Endothelial cell of umbilical vein (primary cell): ENCODE measurements around the gene CMC1. TPM values are rescaled to one million over a fixed set of nuclear protein-coding genes. Genes with fewer than 3 reads are reported as not detected.

Source experiments
- BruUV-seq: library from RNA; stranded (reverse); fragments of 400-500 nt; replicated peaks from 2 replicates; lab custom pipeline; 2021; lab: Mats Ljungman, UMichigan
- CTCF ChIA-PET: fragments of 300-600, 350-600 bp; sonication (Branson Sonifier 250); formaldehyde crosslinking; loops from one replicate; lab custom pipeline; 2021; ENCODE audit warnings: antibody characterized with exemption, inconsistent platforms; lab: Charles Lee
- POLR2A ChIA-PET: fragments of 300-600, 350-600 bp; sonication (Branson Sonifier 250); formaldehyde crosslinking; loops from one replicate; lab custom pipeline; 2021; ENCODE audit warnings: antibody characterized with exemption, inconsistent platforms; lab: Charles Lee
- DNase-seq: peaks from one replicate; pipeline ENCODE4 v3.0.0-alpha.2; 2011; ENCODE audit warnings: low read depth, low spot score
- FAIRE-seq: peaks from 2 replicates; lab custom pipeline; 2011; peaks lifted over from hg19 to GRCh38; lab: Jason Lieb, UNC
- H2AFZ ChIP-seq: 2 replicates; pipeline ENCODE4 v1.6.0; 2012; ENCODE audit warnings: low read depth, low read length, control low read depth, inconsistent platforms
- H3K27ac ChIP-seq: 2 replicates; pipeline ENCODE4 v1.5.1; 2011; ENCODE audit warnings: low read depth, mild to moderate bottlenecking, control low read depth, low read length, moderate library complexity; ENCODE audit not compliant: insufficient read depth
- H3K27me3 ChIP-seq, 2 experiments: 2 replicates each; pipeline versions ENCODE4 v1.6.0 to v1.6.1; 2011; ENCODE audit warnings: low read length in 2 of 2, mixed read lengths in 1 of 2; ENCODE audit not compliant: control insufficient read depth in 2 of 2, insufficient read depth in 2 of 2
- H3K36me3 ChIP-seq, 2 experiments: 2 replicates in 1 of 2; 3 replicates in 1 of 2; pipeline ENCODE4 v1.5.1; 2011; ENCODE audit warnings: low read length in 2 of 2, mild to moderate bottlenecking in 1 of 2, moderate library complexity in 1 of 2; ENCODE audit not compliant: control insufficient read depth in 2 of 2, insufficient read depth in 2 of 2; ENCODE audit errors: extremely low read depth in 1 of 2
- H3K4me1 ChIP-seq: 3 replicates; pipeline ENCODE4 v1.5.1; 2011; ENCODE audit warnings: mild to moderate bottlenecking, low read length; ENCODE audit not compliant: control insufficient read depth, insufficient read depth; ENCODE audit errors: extremely low read depth
- H3K4me2 ChIP-seq: 2 replicates; pipeline ENCODE4 v1.6.1; 2011; ENCODE audit warnings: low read length, control low read depth, mixed read lengths; ENCODE audit not compliant: insufficient read depth
- H3K4me3 ChIP-seq, 3 experiments: fragments of 200-600 bp in 1 of 3; sonication (generic), shearing (Covaris generic) in 1 of 3; replicated peaks in 1 of 3; 2 replicates each; pipeline ENCODE4 v1.5.1; 2011 to 2016; ENCODE audit warnings: control low read depth in 3 of 3, low read length in 3 of 3, mild to moderate bottlenecking in 2 of 3, inconsistent platforms in 1 of 3, low read depth in 1 of 3, moderate library complexity in 1 of 3; ENCODE audit not compliant: insufficient read depth in 1 of 3
- H3K79me2 ChIP-seq: 2 replicates; pipeline ENCODE4 v1.6.0; 2012; ENCODE audit warnings: low read length, inconsistent platforms; ENCODE audit not compliant: control insufficient read depth, insufficient read depth
- H3K9ac ChIP-seq: replicated peaks from 2 replicates; pipeline ENCODE3; 2011; ENCODE audit warnings: low read length, control low read depth; ENCODE audit not compliant: insufficient read depth; ENCODE audit errors: extremely low read depth
- H3K9me1 ChIP-seq: replicated peaks from 3 replicates; pipeline ENCODE4 v1.6.0; 2011; ENCODE audit warnings: mild to moderate bottlenecking, low read length; ENCODE audit not compliant: control insufficient read depth, insufficient read depth; ENCODE audit errors: extremely low read depth
- H3K9me3 ChIP-seq: replicated peaks from 2 replicates; pipeline ENCODE4 v1.5.1; 2012; ENCODE audit warnings: low read length, inconsistent platforms; ENCODE audit not compliant: control insufficient read depth, insufficient read depth
- H4K20me1 ChIP-seq: replicated peaks from 2 replicates; pipeline ENCODE3; 2011; ENCODE audit warnings: mild to moderate bottlenecking, low read length; ENCODE audit not compliant: control insufficient read depth, insufficient read depth; ENCODE audit errors: extremely low read depth
- EZH2 ChIP-seq: IDR thresholded peaks from 2 replicates; pipeline ENCODE4 v1.6.1; 2012; ENCODE audit warnings: borderline replicate concordance, low read depth, mild to moderate bottlenecking, moderate library complexity, low read length, inconsistent platforms; ENCODE audit not compliant: severe bottlenecking
- FOS ChIP-seq: IDR thresholded peaks from 2 replicates; pipeline ENCODE4 v1.6.1; 2011; ENCODE audit warnings: mild to moderate bottlenecking, low read length, moderate library complexity, borderline replicate concordance; ENCODE audit not compliant: insufficient read depth
- GATA2 ChIP-seq: IDR thresholded peaks from 2 replicates; pipeline ENCODE4 v1.7.0; 2011; ENCODE audit warnings: low read depth, mild to moderate bottlenecking, moderate library complexity, mixed read lengths, low read length; ENCODE audit not compliant: insufficient read length, insufficient read depth
- JUN ChIP-seq: IDR thresholded peaks from 2 replicates; pipeline ENCODE4 v1.6.1; 2011; ENCODE audit warnings: borderline replicate concordance, low read depth; ENCODE audit not compliant: insufficient read length, insufficient read depth
- MYC ChIP-seq: IDR thresholded peaks from one replicate; pipeline ENCODE4 v1.6.1; 2011; ENCODE audit warnings: mild to moderate bottlenecking, low read depth, low read length
- POLR2A ChIP-seq: IDR thresholded peaks from 2 replicates; pipeline ENCODE4 v1.6.1; 2012; ENCODE audit warnings: low read depth, mild to moderate bottlenecking, control low read depth, low read length
- POLR2AphosphoS5 ChIP-seq: IDR thresholded peaks from 2 replicates; pipeline ENCODE4 v1.6.1; 2012; ENCODE audit warnings: low read depth, mild to moderate bottlenecking, control low read depth, low read length, moderate library complexity; ENCODE audit not compliant: insufficient read depth
- dilution Hi-C: fragments of 300-500 bp; cut with MboI; formaldehyde crosslinking; loops from one replicate; pipeline ENCODE4 v1.15.0; 2019; ENCODE audit warnings: low sequenced_read_pairs; ENCODE audit not compliant: extremely low pct_ligation_motif_present
- intact Hi-C: fragments of 100-400 bp; cut with micrococcal nuclease; formaldehyde crosslinking; loops from one replicate; pipeline ENCODE4 v1.10.0; 2022
- polyA plus RNA-seq, 4 experiments: library from polyadenylated mRNA; depleted of rRNA in 3 of 4; stranded (reverse) in 3 of 4; unstranded in 1 of 4; fragments of >200 nt; gene quantifications; 2 replicates each; pipeline versions ENCODE4 v1.2.1 to v1.2.3, GENCODE V29; 2011 to 2012; ENCODE audit warnings: missing spikeins in 1 of 4
- total RNA-seq: library from RNA; stranded (reverse); gene quantifications from 2 replicates; pipeline ENCODE4 v1.2.3, GENCODE V29; 2021
- TF ChIP-seq, protein P1 (sequence below), 2 donors: IDR thresholded peaks; 1 replicate in 1 of 2; 2 replicates in 1 of 2; pipeline ENCODE4 v1.5.1; 2011; ENCODE audit warnings: low read length in 2 of 2, mild to moderate bottlenecking in 2 of 2, moderate library complexity in 2 of 2, control low read depth in 1 of 2, inconsistent platforms in 1 of 2, low read depth in 1 of 2; ENCODE audit not compliant: insufficient read depth in 1 of 2; ENCODE audit errors: extremely low read depth in 1 of 2
- TF ChIP-seq, protein P2 (sequence below): IDR thresholded peaks from 2 replicates; pipeline ENCODE4 v1.6.1; 2011; ENCODE audit not compliant: insufficient read depth, insufficient read length

Gene CMC1
- total and polyA plus RNA-seq, 2 donors (not counting 3 experiments of a cell fraction or from before 2014, with no cell fraction given) = 13.1 to 18.6 TPM

DNA sequence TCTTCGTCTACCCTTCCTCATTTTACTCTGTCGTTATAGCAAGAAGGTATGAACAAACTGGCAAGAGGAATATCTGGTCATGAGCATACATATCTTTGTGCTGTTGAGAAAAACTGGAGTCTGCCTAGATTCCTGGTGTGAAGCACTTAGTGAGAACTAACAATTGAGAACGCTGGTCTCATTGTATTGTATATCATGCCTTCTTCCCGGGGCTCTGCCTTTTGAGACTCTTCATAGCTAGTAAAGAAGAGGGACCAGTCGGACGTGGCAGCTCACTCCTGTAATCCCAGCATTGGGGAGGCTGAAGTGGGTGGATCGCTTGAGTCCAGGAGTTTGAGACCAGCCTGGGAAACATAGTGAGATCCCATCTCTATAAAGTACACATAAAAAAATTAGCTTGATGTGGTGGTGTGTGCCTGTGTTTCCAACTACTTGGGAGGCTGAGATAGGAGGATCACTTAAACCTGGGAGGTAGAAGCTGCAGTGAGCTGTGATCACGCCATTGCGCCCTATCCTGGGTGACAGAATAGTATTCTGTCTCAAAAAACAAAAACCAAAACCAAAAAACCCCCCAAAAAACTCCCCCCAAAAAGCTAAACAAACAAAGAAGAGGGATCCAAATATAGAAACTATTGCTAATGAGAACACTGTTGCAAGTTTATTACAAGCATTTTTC is 11.8 kb downstream of the CMC1 start:
- Histone ChIP-seq H3K9me3 (no peaks in the 10 kb centered on the region), H3K27ac (no peak overlapping the region), H3K4me2 (no peak overlapping the region), H3K4me3 (no peak overlapping the region), H3K4me1 (no peaks in the 10 kb centered on the region), H2AFZ (no peak overlapping the region), H3K9ac (no peak overlapping the region), H3K9me1 (no peaks in the 10 kb centered on the region), H3K27me3 (no peaks in the 10 kb centered on the region), H3K79me2 (peaks cover 20% of the 10 kb centered on the region), H3K36me3 (no peaks in the 10 kb centered on the region), H4K20me1 (peaks cover 2% of the 10 kb centered on the region)
- dilution Hi-C loops (no loop called here), intact Hi-C loops (no loop called here)
- FAIRE-seq (no peak), DNase-seq (no peak)
- no TSS peak for BruUV-seq
- TF ChIP-seq FOS = no peak
- TF ChIP-seq, protein P1, sequence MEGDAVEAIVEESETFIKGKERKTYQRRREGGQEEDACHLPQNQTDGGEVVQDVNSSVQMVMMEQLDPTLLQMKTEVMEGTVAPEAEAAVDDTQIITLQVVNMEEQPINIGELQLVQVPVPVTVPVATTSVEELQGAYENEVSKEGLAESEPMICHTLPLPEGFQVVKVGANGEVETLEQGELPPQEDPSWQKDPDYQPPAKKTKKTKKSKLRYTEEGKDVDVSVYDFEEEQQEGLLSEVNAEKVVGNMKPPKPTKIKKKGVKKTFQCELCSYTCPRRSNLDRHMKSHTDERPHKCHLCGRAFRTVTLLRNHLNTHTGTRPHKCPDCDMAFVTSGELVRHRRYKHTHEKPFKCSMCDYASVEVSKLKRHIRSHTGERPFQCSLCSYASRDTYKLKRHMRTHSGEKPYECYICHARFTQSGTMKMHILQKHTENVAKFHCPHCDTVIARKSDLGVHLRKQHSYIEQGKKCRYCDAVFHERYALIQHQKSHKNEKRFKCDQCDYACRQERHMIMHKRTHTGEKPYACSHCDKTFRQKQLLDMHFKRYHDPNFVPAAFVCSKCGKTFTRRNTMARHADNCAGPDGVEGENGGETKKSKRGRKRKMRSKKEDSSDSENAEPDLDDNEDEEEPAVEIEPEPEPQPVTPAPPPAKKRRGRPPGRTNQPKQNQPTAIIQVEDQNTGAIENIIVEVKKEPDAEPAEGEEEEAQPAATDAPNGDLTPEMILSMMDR (IDR thresholded peaks at IDR 0.05; ENCODE audit: extremely low read depth in 1 of 2, insufficient read depth in 1 of 2, low read depth in 1 of 2, low read length in 2 of 2) = no peak
- TF ChIP-seq POLR2A = no peak
- TF ChIP-seq JUN = no peak
- no peak for TF ChIP-seq GATA2
- no peak for TF ChIP-seq EZH2
- TF ChIP-seq, protein P2, sequence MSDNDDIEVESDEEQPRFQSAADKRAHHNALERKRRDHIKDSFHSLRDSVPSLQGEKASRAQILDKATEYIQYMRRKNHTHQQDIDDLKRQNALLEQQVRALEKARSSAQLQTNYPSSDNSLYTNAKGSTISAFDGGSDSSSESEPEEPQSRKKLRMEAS = no peak
- no peak for TF ChIP-seq MYC
- TF ChIP-seq POLR2AphosphoS5 = no peak
- CTCF ChIA-PET = interaction anchor here (1.0 to 1.5 kb wide), 2 partner anchors 9 to 15 kb away, joined by 3 to 5 read pairs; no protein-coding TSS in a partner anchor
- POLR2A ChIA-PET = no interaction called here
